Hepatocyte (in vitro differentiated cells): ENCODE measurements around the gene NETO1. TPM values are rescaled to one million over a fixed set of nuclear protein-coding genes. Genes with fewer than 3 reads are reported as not detected.

Experiments
- DNase-seq: peaks from one replicate; pipeline ENCODE4 v3.0.0-alpha.2; 2016; ENCODE audit warnings: low spot score
- H2AFZ ChIP-seq: fragments of 200-600 bp; sonication (generic); 2 replicates; pipeline ENCODE4 v1.6.0; 2016; ENCODE audit warnings: antibody characterized with exemption, mild to moderate bottlenecking
- H3K27ac ChIP-seq: fragments of 200-600 bp; sonication (generic); 2 replicates; pipeline ENCODE4 v1.5.1; 2016; ENCODE audit warnings: mild to moderate bottlenecking
- H3K27me3 ChIP-seq: fragments of 200-600 bp; sonication (generic); 2 replicates; pipeline ENCODE4 v1.6.1; 2016
- H3K36me3 ChIP-seq: fragments of 200-600 bp; sonication (generic); replicated peaks from 2 replicates; pipeline ENCODE4 v1.5.1; 2016; ENCODE audit warnings: low read depth; ENCODE audit not compliant: insufficient read depth
- H3K4me1 ChIP-seq: fragments of 200-600 bp; sonication (generic); 2 replicates; pipeline ENCODE4 v1.5.1; 2016; ENCODE audit warnings: mild to moderate bottlenecking, moderate library complexity; ENCODE audit not compliant: insufficient read depth
- H3K4me2 ChIP-seq: fragments of 200-600 bp; sonication (generic); 2 replicates; pipeline ENCODE4 v1.6.0; 2016
- H3K4me3 ChIP-seq: fragments of 200-600 bp; sonication (generic); 2 replicates; pipeline ENCODE4 v1.5.1; 2016; ENCODE audit warnings: mild to moderate bottlenecking
- H3K79me2 ChIP-seq: fragments of 200-600 bp; sonication (generic); 2 replicates; pipeline ENCODE4 v1.6.0; 2017; ENCODE audit warnings: mild to moderate bottlenecking
- H3K9me2 ChIP-seq: fragments of 200-600 bp; sonication (generic); replicated peaks from 2 replicates; pipeline ENCODE4 v1.6.0; 2017; ENCODE audit warnings: mild to moderate bottlenecking; ENCODE audit not compliant: insufficient read depth
- H3K9me3 ChIP-seq: fragments of 200-600 bp; sonication (generic); 2 replicates; pipeline ENCODE4 v1.5.1; 2016; ENCODE audit warnings: low read depth, mild to moderate bottlenecking
- H4K20me1 ChIP-seq: fragments of 200-600 bp; sonication (generic); 2 replicates; pipeline ENCODE4 v1.6.0; 2016; ENCODE audit warnings: mild to moderate bottlenecking; ENCODE audit not compliant: insufficient read depth, poor library complexity, severe bottlenecking
- CTCF ChIP-seq: fragments of 200-600 bp; sonication (generic); IDR thresholded peaks from 2 replicates; pipeline ENCODE4 v1.5.1; 2016; ENCODE audit warnings: antibody characterized with exemption, mild to moderate bottlenecking; ENCODE audit not compliant: poor library complexity
- EZH2 ChIP-seq: fragments of 200-600 bp; sonication (generic); IDR thresholded peaks from 2 replicates; pipeline ENCODE4 v1.6.1; 2016; ENCODE audit warnings: antibody characterized with exemption, mild to moderate bottlenecking, borderline replicate concordance
- EZH2phosphoT487 ChIP-seq: fragments of 200-600 bp; sonication (generic); IDR thresholded peaks from one replicate; pipeline ENCODE4 v1.6.1; 2018; ENCODE audit warnings: antibody characterized with exemption, mild to moderate bottlenecking, low read depth, moderate library complexity; ENCODE audit not compliant: unreplicated experiment, severe bottlenecking
- WGBS: methylation state at CpG from one replicate; pipeline ENCODE4 v1.1.6; 2016; ENCODE audit warnings: low lambda C conversion rate; ENCODE audit errors: missing lambda C conversion rate; 5-methylcytosine and 5-hydroxymethylcytosine counted together
- polyA plus RNA-seq: library from polyadenylated mRNA; unstranded; fragments of >200 nt; fragmentation: Nextera tagmentation; extraction: Ambion mirVana; gene quantifications from 2 replicates; pipeline ENCODE4 v1.2.1, GENCODE V29; 2016
- total RNA-seq: library from RNA; depleted of rRNA; stranded (reverse); fragments of >200 nt; gene quantifications from 2 replicates; pipeline ENCODE4 v1.2.3, GENCODE V29; 2014

NETO1 gene
- total and polyA plus RNA-seq, 2 experiments from 2014 or later: not detected

DNA sequence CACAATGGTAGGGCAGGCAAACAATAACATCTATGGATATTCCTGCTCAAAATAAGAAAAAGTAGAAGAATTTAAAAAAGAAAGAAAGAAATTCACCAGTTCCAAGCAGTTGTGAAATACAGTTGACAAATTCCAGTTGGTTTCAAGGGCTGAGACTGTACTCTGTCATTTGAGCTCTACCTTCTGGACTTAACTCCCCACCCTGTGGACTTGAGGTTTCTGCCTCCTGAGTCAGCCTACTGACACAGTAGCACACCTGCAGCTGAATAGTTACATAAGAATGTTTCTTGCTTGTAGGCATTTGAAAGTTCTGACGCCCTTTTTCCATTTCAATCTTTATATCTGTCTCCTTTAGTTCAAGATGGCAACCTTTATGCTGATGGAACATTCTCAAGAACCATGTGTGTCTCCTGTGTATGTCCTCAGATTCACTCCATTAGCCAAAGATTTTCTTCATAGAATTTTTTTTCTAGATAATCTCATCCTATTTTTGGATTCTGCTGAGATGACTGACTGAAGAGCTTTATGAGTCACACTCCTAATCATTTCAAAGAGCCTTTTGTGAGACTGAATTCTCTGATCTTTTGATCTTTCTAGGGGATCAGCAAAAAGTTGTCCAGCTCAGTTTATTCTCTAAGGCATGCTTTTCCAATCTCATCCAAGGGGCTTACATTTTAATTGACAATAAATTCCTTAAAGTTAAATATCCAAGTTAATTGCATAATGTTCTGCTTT lies 19.1 kb downstream of the NETO1 start:
- TF ChIP-seq CTCF (no peak), EZH2phosphoT487 (no peak), EZH2 (no peak)
- no peak overlapping the region for H3K27ac ChIP-seq
- 44% methylated on average over 1 of the region's 1 CpG for WGBS

GRCh38 chr18:72847771-72848170 lies 20.0 kb downstream of the NETO1 start:
- H3K9me3 ChIP-seq: no peaks in the 10 kb centered on the region
- H3K4me2 ChIP-seq: no peak overlapping the region
- 92% methylated on average over 1 of the region's 1 CpG for WGBS
- H3K36me3 ChIP-seq: no peaks in the 10 kb centered on the region
- no peaks in the 10 kb centered on the region for H4K20me1 ChIP-seq
- TF ChIP-seq CTCF (no peak), EZH2phosphoT487 (no peak), EZH2 (no peak)
- no peak overlapping the region for H3K27ac ChIP-seq
- no peaks in the 10 kb centered on the region for H3K27me3 ChIP-seq
- no peak overlapping the region for H2AFZ ChIP-seq
- H3K4me3 ChIP-seq: no peak overlapping the region
- no peak for DNase-seq
- no peaks in the 10 kb centered on the region for H3K79me2 ChIP-seq
- H3K9me2 ChIP-seq: no peaks in the 10 kb centered on the region
- no peaks in the 10 kb centered on the region for H3K4me1 ChIP-seq

More for the DNA sequence above, 19.1 kb downstream of the NETO1 start:
- no peaks in the 10 kb centered on the region for H3K9me3 ChIP-seq
- H3K9me2 ChIP-seq: no peaks in the 10 kb centered on the region
- H3K36me3 ChIP-seq: no peaks in the 10 kb centered on the region
- no peaks in the 10 kb centered on the region for H3K79me2 ChIP-seq
- DNase-seq: no peak
- H3K4me3 ChIP-seq: no peak overlapping the region
- no peak overlapping the region for H2AFZ ChIP-seq
- no peaks in the 10 kb centered on the region for H3K27me3 ChIP-seq
- H4K20me1 ChIP-seq: no peaks in the 10 kb centered on the region
- no peak overlapping the region for H3K4me2 ChIP-seq
- no peaks in the 10 kb centered on the region for H3K4me1 ChIP-seq

DNA sequence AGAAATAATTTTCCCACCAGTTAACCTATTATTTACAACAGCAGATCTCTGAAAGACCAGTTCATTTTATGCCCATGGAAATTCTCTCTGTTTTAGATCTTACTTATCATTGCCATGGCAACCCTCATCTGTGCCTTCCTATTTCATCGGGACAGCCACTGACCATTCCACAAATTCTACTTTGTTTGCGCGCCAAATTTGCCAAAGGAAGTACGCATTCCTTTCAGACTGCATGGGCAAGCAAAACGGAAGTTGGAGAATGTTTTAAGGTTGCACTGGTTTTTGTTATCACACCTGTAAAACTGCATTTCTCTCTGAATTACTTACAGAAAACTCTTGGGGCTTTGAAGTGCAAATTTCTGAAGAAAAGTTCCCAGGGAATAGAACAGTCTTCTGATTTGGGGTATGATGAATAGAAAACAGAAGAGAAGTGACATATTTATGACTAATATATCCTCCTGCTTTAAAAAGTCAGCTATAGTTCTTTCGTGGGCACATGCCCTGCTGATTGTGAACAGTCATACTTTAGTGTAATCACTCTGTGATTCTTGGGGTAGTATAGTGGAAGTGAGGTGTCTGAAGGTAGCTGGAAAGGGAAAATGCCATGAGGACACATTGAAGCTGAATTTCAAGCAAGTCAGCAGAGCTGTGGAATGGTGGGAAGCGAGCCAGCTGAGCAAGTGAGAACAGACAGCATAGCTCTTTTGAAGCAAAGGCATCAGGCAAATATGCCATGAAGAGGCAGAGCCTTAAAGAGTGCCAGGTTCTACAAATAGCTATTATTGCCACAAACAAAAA lies 20.9 kb downstream of the NETO1 start:
- H3K79me2 ChIP-seq: no peaks in the 10 kb centered on the region
- no peaks in the 10 kb centered on the region for H3K27me3 ChIP-seq
- H3K4me2 ChIP-seq: no peak overlapping the region
- no peak overlapping the region for H3K27ac ChIP-seq
- no peaks in the 10 kb centered on the region for H3K4me1 ChIP-seq
- 59% methylated on average over 7 of the region's 7 CpGs for WGBS
- no peak for TF ChIP-seq EZH2
- TF ChIP-seq CTCF: no peak
- no peak for TF ChIP-seq EZH2phosphoT487
- no peaks in the 10 kb centered on the region for H4K20me1 ChIP-seq
- H2AFZ ChIP-seq: no peak overlapping the region
- H3K9me2 ChIP-seq: no peaks in the 10 kb centered on the region
- DNase-seq: no peak
- H3K4me3 ChIP-seq: no peak overlapping the region
- no peaks in the 10 kb centered on the region for H3K36me3 ChIP-seq
- H3K9me3 ChIP-seq: no peaks in the 10 kb centered on the region
